Prostate gland (tissue), 2 donors: ENCODE data around the gene SAFB2.

Source experiments
- POLR2A ChIP-seq: fragments of 450-650 bp; IDR thresholded peaks from one replicate; pipeline ENCODE4 v1.6.1; 2016; ENCODE audit warnings: antibody characterized with exemption, mild to moderate bottlenecking
- TF ChIP-seq, protein P1 (sequence below), 4 experiments: fragments of 200-600 bp in 2 of 4; fragments of 450-650 bp in 2 of 4; sonication (generic) in 2 of 4; IDR thresholded peaks; 1 replicate in 3 of 4; 2 replicates in 1 of 4; pipeline ENCODE4 v1.5.1; 2016 to 2019; ENCODE audit warnings: antibody characterized with exemption in 4 of 4, mild to moderate bottlenecking in 2 of 4, moderate library complexity in 2 of 4

DNA sequence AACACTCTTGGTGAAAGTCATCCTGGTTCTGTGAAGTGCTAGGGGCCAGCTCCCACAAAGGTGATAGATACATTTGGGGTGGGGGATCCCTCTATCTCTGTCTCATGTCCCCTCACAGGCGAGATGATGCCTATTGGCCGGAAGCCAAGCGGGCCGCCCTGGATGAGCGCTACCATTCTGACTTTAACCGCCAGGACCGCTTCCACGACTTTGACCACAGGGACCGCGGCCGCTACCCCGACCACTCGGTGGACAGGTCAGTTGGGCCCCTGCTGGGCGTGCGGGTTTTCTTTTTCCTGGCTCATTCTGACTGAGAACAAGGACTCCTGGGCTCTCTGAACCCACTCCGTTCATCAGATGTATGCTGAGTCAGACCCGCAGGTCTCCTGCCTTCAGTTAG is 41.3 kb upstream of the SAFB2 start:
- TF ChIP-seq, protein P1, sequence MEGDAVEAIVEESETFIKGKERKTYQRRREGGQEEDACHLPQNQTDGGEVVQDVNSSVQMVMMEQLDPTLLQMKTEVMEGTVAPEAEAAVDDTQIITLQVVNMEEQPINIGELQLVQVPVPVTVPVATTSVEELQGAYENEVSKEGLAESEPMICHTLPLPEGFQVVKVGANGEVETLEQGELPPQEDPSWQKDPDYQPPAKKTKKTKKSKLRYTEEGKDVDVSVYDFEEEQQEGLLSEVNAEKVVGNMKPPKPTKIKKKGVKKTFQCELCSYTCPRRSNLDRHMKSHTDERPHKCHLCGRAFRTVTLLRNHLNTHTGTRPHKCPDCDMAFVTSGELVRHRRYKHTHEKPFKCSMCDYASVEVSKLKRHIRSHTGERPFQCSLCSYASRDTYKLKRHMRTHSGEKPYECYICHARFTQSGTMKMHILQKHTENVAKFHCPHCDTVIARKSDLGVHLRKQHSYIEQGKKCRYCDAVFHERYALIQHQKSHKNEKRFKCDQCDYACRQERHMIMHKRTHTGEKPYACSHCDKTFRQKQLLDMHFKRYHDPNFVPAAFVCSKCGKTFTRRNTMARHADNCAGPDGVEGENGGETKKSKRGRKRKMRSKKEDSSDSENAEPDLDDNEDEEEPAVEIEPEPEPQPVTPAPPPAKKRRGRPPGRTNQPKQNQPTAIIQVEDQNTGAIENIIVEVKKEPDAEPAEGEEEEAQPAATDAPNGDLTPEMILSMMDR (IDR thresholded peaks at IDR 0.05): no peak
- TF ChIP-seq POLR2A: no peak
